Stomach (tissue), 4 donors: ENCODE measurements around the gene DCLK2.

ENCODE experiments used
- CTCF ChIP-seq, 7 experiments: fragments of 450-650 bp in 4 of 7; fragments of 200-600 bp in 3 of 7; sonication (generic) in 3 of 7; IDR thresholded peaks; one replicate each; pipeline ENCODE4 v1.5.1; 2016 to 2019; ENCODE audit warnings: antibody characterized with exemption in 7 of 7, control low read depth in 2 of 7, mild to moderate bottlenecking in 1 of 7
- EP300 ChIP-seq: sonication (generic); formaldehyde crosslinking; IDR thresholded peaks from one replicate; pipeline ENCODE4 v1.6.1; 2017; ENCODE audit warnings: antibody characterized with exemption
- POLR2A ChIP-seq, 4 donors: fragments of 450-650 bp; IDR thresholded peaks; one replicate each; pipeline ENCODE4 v1.6.1; 2016; ENCODE audit warnings: antibody characterized with exemption in 4 of 4, control low read depth in 2 of 4, mild to moderate bottlenecking in 1 of 4, moderate library complexity in 1 of 4
- POLR2AphosphoS5 ChIP-seq, 3 donors: sonication (generic); formaldehyde crosslinking; IDR thresholded peaks; one replicate each; pipeline ENCODE4 v1.6.1; 2016; ENCODE audit warnings: antibody characterized with exemption in 3 of 3

GRCh38 chr4:150089732-150090131, 11.5 kb downstream of the DCLK2 start:
- TF ChIP-seq CTCF (IDR thresholded peaks at IDR 0.05) (no peak), POLR2A (IDR thresholded peaks at IDR 0.05) (no peak), POLR2AphosphoS5 (IDR thresholded peaks at IDR 0.05) (no peak), EP300 (no peak)
